Measurements from ENCODE around the gene RAC2. TPM values are rescaled to one million over a fixed set of nuclear protein-coding genes. Genes with fewer than 3 reads are reported as not detected.

The RAC2 gene
- total RNA-seq, 4 donors from 2014 or later = 4.1 to 21.9 (median 7.2) TPM

GRCh38 chr22:37206118-37206840 lies 37.8 kb downstream of the RAC2 start:
- intact Hi-C loops (cut with DNase I) = loop anchor here (10.0 kb wide), 1 partner anchor 131 kb away; no protein-coding TSS in a partner anchor
- 90% methylated on average over 16 of the region's 16 CpGs for WGBS
- Histone ChIP-seq H3K4me3 (no peak overlapping the region), H3K4me1 (no peaks in the 10 kb centered on the region), H3K9me3 (no peaks in the 10 kb centered on the region), H3K27ac (replicated peaks in 1 of 4) (no peak overlapping the region), H3K36me3 (no peaks in the 10 kb centered on the region), H3K27me3 (peaks cover 0 to 13% (median 0%) of the 10 kb centered on the region in 4 donors)
- TF ChIP-seq POLR2AphosphoS5 (IDR thresholded peaks at IDR 0.05) (no peak), POLR2A (IDR thresholded peaks at IDR 0.05; ENCODE audit: low read depth) (no peak), CTCF (IDR thresholded peaks at IDR 0.05) (no peak), EP300 (IDR thresholded peaks at IDR 0.05) (no peak)
- DNase-seq (ENCODE audit: extremely low spot score) = no peak

DNA sequence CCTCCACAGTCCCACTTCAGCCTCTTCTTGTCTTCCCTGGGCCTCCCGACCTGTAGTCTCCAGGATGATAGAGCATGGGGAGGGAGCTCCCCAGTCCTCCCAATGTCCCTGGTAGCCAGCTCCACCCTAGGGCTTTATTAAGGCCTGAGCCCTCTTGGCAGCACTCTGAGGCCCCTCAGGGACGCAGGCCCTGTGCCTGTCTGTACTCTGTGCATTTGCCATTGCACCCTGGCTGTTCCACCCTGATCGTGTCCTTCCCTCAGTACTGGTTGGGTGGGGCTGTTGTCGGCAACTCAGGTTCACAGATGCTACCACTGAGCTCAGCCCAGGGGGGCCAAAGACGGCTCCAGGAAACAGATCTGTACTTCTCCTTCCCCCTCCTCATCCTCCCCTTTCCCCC lies 39.0 kb downstream of the RAC2 start:
- no peak for DNase-seq (ENCODE audit: extremely low spot score)
- intact Hi-C loops (cut with DNase I) = loop anchor here (10.0 kb wide), 1 partner anchor 130 kb away; no protein-coding TSS in a partner anchor

DNA sequence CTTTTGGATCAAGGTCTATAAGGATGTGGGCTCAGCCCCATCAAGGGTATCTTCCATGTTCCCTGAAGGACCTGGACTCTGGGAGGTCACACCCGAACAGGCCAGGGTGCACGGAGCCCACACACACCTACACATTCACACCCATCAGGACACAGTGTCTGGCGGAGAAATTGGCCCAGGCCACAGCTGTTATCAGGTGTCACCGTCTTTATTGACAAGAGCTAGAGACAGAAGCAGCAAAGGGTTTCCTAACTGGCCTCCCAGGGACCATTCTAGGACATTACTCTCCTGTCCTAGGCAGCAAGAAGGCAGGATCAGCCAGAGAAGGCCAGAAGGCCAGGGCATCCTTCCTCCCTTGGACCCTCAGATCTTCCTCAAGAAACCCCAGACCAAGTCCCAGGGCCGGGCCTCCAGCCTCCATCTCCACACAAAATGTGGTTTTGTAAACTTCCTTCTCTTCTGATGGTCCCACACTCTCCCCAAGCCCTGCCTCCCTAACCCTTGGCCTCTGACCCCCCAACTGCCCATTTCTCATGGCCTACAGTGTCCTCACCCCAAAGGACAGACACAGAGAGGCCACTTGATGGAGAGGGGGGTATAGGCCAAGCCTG lies 39.9 kb downstream of the RAC2 start:
- H3K27ac ChIP-seq (replicated peaks in 1 of 4) = no peak overlapping the region
- H3K36me3 ChIP-seq = no peaks in the 10 kb centered on the region
- no peaks in the 10 kb centered on the region for H3K27me3 ChIP-seq
- TF ChIP-seq EP300 (IDR thresholded peaks at IDR 0.05) = no peak
- DNase-seq (ENCODE audit: extremely low spot score) = no peak
- WGBS = 79% methylated on average over 5 of the region's 5 CpGs
- no peak overlapping the region for H3K4me3 ChIP-seq
- H3K4me1 ChIP-seq = peaks cover 4 to 7% (median 6%) of the 10 kb centered on the region in 4 donors
- intact Hi-C loops (cut with DNase I) = loop anchor here (10.0 kb wide), 1 partner anchor 129 kb away; no protein-coding TSS in a partner anchor
- no peaks in the 10 kb centered on the region for H3K9me3 ChIP-seq

More for the DNA sequence above, 39.0 kb downstream of the RAC2 start:
- TF ChIP-seq POLR2AphosphoS5 (IDR thresholded peaks at IDR 0.05) (no peak), CTCF (IDR thresholded peaks at IDR 0.05) (no peak), POLR2A (IDR thresholded peaks at IDR 0.05; ENCODE audit: low read depth) (no peak), EP300 (IDR thresholded peaks at IDR 0.05) (no peak)
- no peak overlapping the region for H3K4me3 ChIP-seq
- H3K27me3 ChIP-seq = peaks cover 0 to under 1% (median 0%) of the 10 kb centered on the region in 4 donors
- WGBS = 93% methylated on average over 5 of the region's 5 CpGs
- H3K4me1 ChIP-seq = peaks cover 0 to under 1% (median under 1%) of the 10 kb centered on the region in 4 donors
- no peaks in the 10 kb centered on the region for H3K9me3 ChIP-seq
- H3K36me3 ChIP-seq = no peaks in the 10 kb centered on the region
- H3K27ac ChIP-seq (replicated peaks in 1 of 4) = no peak overlapping the region

DNA sequence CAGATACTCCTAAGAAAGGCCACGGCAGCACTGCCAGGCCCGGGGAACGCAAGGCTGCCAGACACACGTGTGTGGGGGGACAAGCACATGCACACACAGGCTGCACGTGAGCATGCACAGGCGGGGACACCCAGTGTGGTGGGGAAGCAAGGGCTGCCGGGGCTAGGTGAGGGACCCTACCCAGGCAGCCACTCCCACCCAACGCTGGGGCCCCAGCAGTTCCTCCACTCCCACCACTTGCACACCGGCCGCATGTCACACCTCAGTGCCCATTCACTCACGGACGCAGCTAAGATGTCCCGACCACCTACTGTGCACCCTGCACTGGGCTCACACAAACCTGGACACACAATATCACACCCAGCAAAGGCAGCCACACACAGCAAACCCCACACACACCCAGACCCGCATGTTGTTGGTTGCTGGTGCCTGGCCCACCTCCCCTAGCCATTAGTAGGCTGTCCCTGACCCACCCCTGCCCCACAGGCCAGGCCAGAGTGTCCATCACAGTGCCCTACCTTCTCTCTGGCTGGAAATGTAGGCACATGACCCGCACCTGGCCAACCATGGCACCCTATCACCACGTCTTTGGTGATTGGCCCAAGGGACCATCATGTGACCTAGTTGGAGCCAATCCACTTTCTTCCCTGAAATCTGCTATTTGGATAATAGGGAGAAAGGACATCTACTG lies 40.6 kb downstream of the RAC2 start:
- TF ChIP-seq POLR2AphosphoS5 (IDR thresholded peaks at IDR 0.05) = no peak
- TF ChIP-seq POLR2A (IDR thresholded peaks at IDR 0.05; ENCODE audit: low read depth) = no peak
- TF ChIP-seq CTCF (IDR thresholded peaks at IDR 0.05) = no peak
- TF ChIP-seq EP300 (IDR thresholded peaks at IDR 0.05) = no peak
- peaks cover 6 to 12% (median 12%) of the 10 kb centered on the region in 4 donors for H3K4me1 ChIP-seq
- no peaks in the 10 kb centered on the region for H3K36me3 ChIP-seq
- no peaks in the 10 kb centered on the region for H3K27me3 ChIP-seq
- intact Hi-C loops (cut with DNase I) = loop anchor here (2.0 to 10.0 kb wide), 2 partner anchors 45 to 129 kb away; no protein-coding TSS in a partner anchor
- no peak overlapping the region for H3K4me3 ChIP-seq
- H3K9me3 ChIP-seq = no peaks in the 10 kb centered on the region
- H3K27ac ChIP-seq (replicated peaks in 1 of 4) = no peak overlapping the region
- WGBS = 93% methylated on average over 9 of the region's 16 CpGs
- DNase-seq (ENCODE audit: extremely low spot score) = no peak

DNA sequence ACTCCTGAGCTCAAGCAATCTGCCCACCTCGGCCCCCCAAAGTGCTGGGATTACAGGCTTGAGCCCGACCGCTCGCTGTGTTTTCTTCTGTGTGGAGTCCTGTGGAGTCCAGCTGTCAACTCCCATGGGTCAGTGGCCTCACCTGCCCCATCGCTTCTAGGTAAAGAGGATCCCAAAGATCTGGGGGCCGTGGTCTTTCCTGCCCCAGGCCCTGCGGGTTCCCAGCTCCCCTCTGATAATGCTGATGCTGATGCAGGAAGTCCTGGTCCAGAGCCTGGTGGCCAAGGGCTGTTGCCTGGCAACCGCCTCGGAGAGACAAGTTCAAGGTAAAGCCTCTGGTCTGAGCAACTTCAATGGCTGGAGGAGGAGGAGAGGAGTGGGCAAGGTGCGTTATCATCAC lies 41.4 kb downstream of the RAC2 start:
- 94% methylated on average over 8 of the region's 10 CpGs for WGBS
- Histone ChIP-seq H3K9me3 (no peaks in the 10 kb centered on the region), H3K36me3 (no peaks in the 10 kb centered on the region), H3K4me1 (peaks cover 13 to 20% (median 20%) of the 10 kb centered on the region in 4 donors), H3K27ac (replicated peaks in 1 of 4) (no peak overlapping the region), H3K27me3 (no peaks in the 10 kb centered on the region), H3K4me3 (no peak overlapping the region)
- intact Hi-C loops (cut with DNase I) = loop anchor here (2.0 to 10.0 kb wide), 2 partner anchors 44 to 128 kb away; no protein-coding TSS in a partner anchor
- TF ChIP-seq EP300 (IDR thresholded peaks at IDR 0.05) = no peak
- no peak for DNase-seq (ENCODE audit: extremely low spot score)

Measured in esophagus muscularis mucosa (tissue), 4 donors.